DOHH2 (cell line): ENCODE data around the gene PYGO2.

Source experiments
- H3F3A ChIP-seq: fragments of 200-600 bp; sonication (generic), shearing (Covaris generic); 2 replicates; pipeline ENCODE4 v1.6.0; 2016; ENCODE audit warnings: antibody characterized with exemption, mild to moderate bottlenecking; ENCODE audit not compliant: control insufficient read depth, insufficient read depth
- H3K27ac ChIP-seq: fragments of 200-600 bp; sonication (generic); 2 replicates; pipeline ENCODE4 v1.5.1; 2014; ENCODE audit warnings: low read depth, mild to moderate bottlenecking, low read length, moderate library complexity
- H3K27me3 ChIP-seq: fragments of 200-600 bp; sonication (generic); 2 replicates; pipeline ENCODE4 v1.6.1; 2014; ENCODE audit warnings: mild to moderate bottlenecking, low read length, mixed read lengths; ENCODE audit not compliant: control insufficient read depth
- H3K36me3 ChIP-seq: fragments of 200-600 bp; sonication (generic); 2 replicates; pipeline ENCODE4 v1.6.1; 2014; ENCODE audit warnings: mild to moderate bottlenecking, low read length, moderate library complexity, mixed read lengths; ENCODE audit not compliant: control insufficient read depth
- H3K4me1 ChIP-seq: fragments of 200-600 bp; sonication (generic); 2 replicates; pipeline ENCODE4 v1.6.1; 2014; ENCODE audit warnings: mild to moderate bottlenecking, low read length, mixed read lengths; ENCODE audit not compliant: control insufficient read depth
- H3K4me2 ChIP-seq: fragments of 200-600 bp; sonication (generic); 2 replicates; pipeline ENCODE4 v1.6.0; 2014; ENCODE audit warnings: mild to moderate bottlenecking, low read length, moderate library complexity
- H3K4me3 ChIP-seq: fragments of 200-600 bp; sonication (generic); 2 replicates; pipeline ENCODE4 v1.5.1; 2014; ENCODE audit warnings: mild to moderate bottlenecking, low read length, mixed read lengths
- H3K79me2 ChIP-seq: fragments of 200-600 bp; sonication (generic); 2 replicates; pipeline ENCODE4 v1.6.1; 2014; ENCODE audit warnings: mild to moderate bottlenecking, low read length, mixed read lengths; ENCODE audit not compliant: control insufficient read depth
- H3K9me2 ChIP-seq: fragments of 200-600 bp; sonication (generic); replicated peaks from 2 replicates; pipeline ENCODE4 v1.6.1; 2014; ENCODE audit warnings: mild to moderate bottlenecking, low read length, mixed read lengths; ENCODE audit not compliant: control insufficient read depth
- H3K9me3 ChIP-seq: fragments of 200-600 bp; sonication (generic); 2 replicates; pipeline ENCODE4 v1.6.1; 2014; ENCODE audit warnings: antibody characterized with exemption, low read length, mixed read lengths; ENCODE audit not compliant: control insufficient read depth, insufficient read depth
- H4K20me1 ChIP-seq: fragments of 200-600 bp; sonication (generic); 2 replicates; pipeline ENCODE4 v1.6.0; 2014; ENCODE audit warnings: low read depth, mild to moderate bottlenecking, antibody characterized with exemption, low read length, moderate library complexity; ENCODE audit not compliant: control insufficient read depth, insufficient read depth
- CTCF ChIP-seq: fragments of 200-600 bp; sonication (generic); IDR thresholded peaks from one replicate; pipeline ENCODE4 v1.5.1; 2014; ENCODE audit warnings: antibody characterized with exemption, mild to moderate bottlenecking, low read depth, low read length; ENCODE audit not compliant: poor library complexity, severe bottlenecking
- EZH2phosphoT487 ChIP-seq: fragments of 200-600 bp; sonication (generic); IDR thresholded peaks from 2 replicates; pipeline ENCODE4 v1.6.1; 2017; ENCODE audit warnings: borderline replicate concordance, mild to moderate bottlenecking, antibody characterized with exemption, low read length, moderate library complexity, mixed read lengths

PYGO2 gene

DNA sequence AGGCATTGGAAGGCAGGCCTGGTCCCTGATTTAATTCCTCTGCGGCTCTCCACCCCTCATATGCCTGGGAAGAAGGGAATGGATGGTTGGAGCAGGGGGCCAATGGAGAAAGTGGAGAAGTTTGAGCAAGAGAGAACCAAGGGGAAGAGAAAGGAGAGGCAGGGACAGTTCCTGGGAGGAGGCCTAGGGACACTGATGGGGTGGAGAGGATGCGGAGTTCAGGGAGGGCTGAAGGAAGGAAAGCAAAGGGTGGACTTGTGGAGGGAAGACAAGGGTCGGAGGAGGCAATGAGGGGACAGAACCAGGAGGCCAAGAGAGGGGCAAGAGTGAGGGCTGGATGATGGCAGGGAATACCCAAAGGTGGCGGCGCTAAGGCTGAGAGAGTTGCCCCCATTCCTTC lies 48.2 kb upstream of the PYGO2 start:
- Histone ChIP-seq H3K27ac (no peak overlapping the region), H3K9me2 (no peaks in the 10 kb centered on the region), H3K4me3 (peak overlapping the region; percentile 27; the same call in 1 of the 2 replicates), H3K4me2 (peak overlapping the region; percentile 53), H3K27me3 (no peaks in the 10 kb centered on the region), H3K79me2 (peaks cover 7% of the 10 kb centered on the region), H3K4me1 (peaks cover 90% of the 10 kb centered on the region), H4K20me1 (no peaks in the 10 kb centered on the region), H3K9me3 (no peaks in the 10 kb centered on the region), H3F3A (peaks cover 28% of the 10 kb centered on the region), H3K36me3 (peaks cover 7% of the 10 kb centered on the region)
- TF ChIP-seq CTCF: no peak
- no peak for TF ChIP-seq EZH2phosphoT487

- H3K4me3 ChIP-seq: no peak overlapping the region
- peaks cover 12% of the 10 kb centered on the region for H3K79me2 ChIP-seq
- TF ChIP-seq EZH2phosphoT487: no peak
- TF ChIP-seq CTCF: no peak
- no peaks in the 10 kb centered on the region for H3K9me2 ChIP-seq
- peaks cover 32% of the 10 kb centered on the region for H3F3A ChIP-seq
- H3K36me3 ChIP-seq: peaks cover 4% of the 10 kb centered on the region; the same call in 1 of the 2 replicates
- peaks cover 90% of the 10 kb centered on the region for H3K4me1 ChIP-seq
- peak overlapping the region; percentile 43 for H3K4me2 ChIP-seq
- H3K27ac ChIP-seq: no peak overlapping the region
- no peaks in the 10 kb centered on the region for H3K9me3 ChIP-seq
- H3K27me3 ChIP-seq: no peaks in the 10 kb centered on the region
- H4K20me1 ChIP-seq: no peaks in the 10 kb centered on the region
These were observed 47.7 kb upstream of the PYGO2 start for GRCh38 chr1:155009221-155009711.

- Histone ChIP-seq H3K4me3 (no peak overlapping the region), H3K27me3 (no peaks in the 10 kb centered on the region), H4K20me1 (no peaks in the 10 kb centered on the region), H3K4me1 (peaks cover 89% of the 10 kb centered on the region), H3K79me2 (peaks cover 21% of the 10 kb centered on the region), H3K27ac (no peak overlapping the region), H3K36me3 (no peaks in the 10 kb centered on the region), H3K9me2 (no peaks in the 10 kb centered on the region), H3K9me3 (no peaks in the 10 kb centered on the region), H3F3A (peaks cover 30% of the 10 kb centered on the region), H3K4me2 (peak overlapping the region; percentile 43)
- TF ChIP-seq EZH2phosphoT487: no peak
- TF ChIP-seq CTCF: no peak
These were observed 46.7 kb upstream of the PYGO2 start for GRCh38 chr1:155008015-155008941.
